Measurements from ENCODE around the gene SLC9A3.

The SLC9A3 gene

GRCh38 chr5:538271-538771 is 14.1 kb upstream of the SLC9A3 start:
- DNase-seq (ENCODE audit: low spot score): no peak

DNA sequence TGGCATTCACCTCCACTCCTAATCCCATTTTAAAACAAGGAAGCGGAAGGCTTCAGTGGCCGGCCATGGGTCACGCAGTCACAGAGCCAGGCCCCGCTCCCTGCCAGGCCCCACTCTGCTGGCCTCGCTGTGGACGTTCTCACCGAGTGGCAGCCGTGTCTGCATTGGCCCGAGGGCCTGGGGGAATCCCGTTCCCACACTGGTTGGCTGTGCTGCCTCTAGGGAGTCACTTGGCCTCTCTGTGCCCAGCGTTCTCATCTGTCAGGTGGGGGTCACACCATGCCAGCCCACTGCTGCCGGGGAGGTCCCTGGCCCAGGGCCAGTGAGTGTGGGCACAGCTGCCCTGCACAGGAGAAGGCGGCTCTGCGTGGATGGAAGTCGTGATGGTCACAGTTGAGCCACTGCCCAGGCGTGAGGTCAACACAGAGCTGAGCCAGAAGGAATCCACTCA is 13.4 kb upstream of the SLC9A3 start:
- DNase-seq (ENCODE audit: low spot score): no peak

- no peak for DNase-seq (ENCODE audit: low spot score)
These were observed 12.8 kb upstream of the SLC9A3 start for GRCh38 chr5:537098-537497.

DNA sequence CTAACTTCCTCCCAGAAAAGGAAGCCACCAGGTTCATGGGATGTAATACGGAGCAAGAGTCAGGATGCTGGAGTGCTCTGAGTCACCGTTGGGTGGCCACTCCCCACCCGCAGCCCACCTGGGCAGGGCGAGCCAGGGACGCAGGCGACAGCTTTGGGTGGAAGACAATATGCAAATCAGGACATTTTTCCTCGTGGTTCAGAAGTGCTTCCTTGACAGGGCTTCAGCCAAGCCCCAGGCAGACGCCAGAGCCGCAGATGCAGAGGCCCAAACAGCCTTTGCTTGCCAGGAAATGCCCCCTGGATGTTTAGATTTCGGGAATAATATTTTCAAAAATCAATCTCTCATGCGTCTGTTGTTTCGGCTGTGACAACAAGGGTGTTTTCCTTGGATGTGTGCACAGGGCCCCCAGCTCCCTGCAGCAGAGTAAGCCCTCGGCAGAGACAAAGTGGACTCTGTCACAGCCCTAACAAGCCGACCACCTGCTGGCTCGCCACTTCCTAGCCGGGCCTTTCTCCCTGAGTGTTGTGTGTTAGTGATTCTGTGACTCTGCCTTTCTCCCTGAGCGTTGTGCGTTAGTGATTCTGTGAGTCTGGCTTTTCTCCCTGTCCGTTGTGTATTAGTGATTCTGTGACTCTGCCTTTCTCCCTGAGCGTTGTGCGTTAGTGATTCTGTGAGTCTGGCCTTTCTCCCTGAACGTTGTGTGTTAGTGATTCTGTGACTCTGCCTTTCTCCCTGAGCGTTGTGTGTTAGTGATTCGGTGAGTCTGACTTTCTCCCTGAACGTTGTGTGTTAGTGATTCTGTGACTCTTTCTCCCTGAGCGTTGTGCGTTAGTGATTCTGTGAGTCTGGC is 11.8 kb upstream of the SLC9A3 start:
- no peak for DNase-seq (ENCODE audit: low spot score)

DNA sequence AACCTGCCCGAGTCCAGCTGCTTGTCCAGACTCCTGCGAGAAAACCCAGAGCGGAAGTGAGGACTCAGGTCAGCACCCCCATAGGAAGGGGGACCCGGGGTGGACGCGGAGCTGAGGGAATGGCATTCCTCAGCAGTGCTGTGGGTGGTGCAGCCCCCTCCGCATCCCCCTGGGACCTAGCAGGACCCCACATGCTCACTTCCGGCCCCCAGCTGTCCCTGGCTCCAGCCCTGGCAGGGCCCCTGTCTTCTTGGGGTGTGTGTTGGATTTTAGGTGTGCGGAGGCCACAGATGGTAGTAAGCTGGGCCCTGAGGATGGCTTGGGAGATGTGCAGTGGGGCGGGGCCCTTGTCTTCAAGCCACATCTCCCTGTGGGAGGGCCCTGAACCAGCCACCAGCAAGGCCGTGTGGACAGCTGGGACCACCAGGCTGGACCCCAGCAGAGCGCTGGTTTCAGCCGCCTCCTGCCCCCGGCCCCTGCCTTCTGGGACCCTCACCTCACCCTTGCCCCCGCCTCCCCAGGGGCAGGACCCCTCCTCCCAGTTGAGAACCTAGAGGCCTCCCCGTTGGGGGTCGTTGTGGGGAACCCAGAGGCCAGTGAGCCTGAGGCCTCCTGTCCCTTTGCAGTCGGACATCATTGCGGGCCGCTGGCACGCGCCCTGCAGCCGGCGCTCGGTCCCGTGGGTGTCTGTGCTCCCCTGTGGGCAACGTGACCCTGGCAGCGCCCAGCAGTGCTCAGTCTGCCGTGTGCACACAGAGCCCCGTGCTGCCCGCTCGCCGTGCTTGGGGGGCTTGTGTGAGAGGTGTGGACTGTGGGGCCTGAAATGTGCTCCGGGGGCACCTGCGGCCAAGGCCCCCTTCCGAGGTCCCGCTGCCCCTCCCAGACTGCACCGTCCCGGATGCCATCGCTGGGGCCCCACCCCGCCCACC is 10.8 kb upstream of the SLC9A3 start:
- DNase-seq (ENCODE audit: low spot score): no peak

- DNase-seq (ENCODE audit: low spot score): no peak
These were observed 9.9 kb upstream of the SLC9A3 start for GRCh38 chr5:533955-534742.

DNA sequence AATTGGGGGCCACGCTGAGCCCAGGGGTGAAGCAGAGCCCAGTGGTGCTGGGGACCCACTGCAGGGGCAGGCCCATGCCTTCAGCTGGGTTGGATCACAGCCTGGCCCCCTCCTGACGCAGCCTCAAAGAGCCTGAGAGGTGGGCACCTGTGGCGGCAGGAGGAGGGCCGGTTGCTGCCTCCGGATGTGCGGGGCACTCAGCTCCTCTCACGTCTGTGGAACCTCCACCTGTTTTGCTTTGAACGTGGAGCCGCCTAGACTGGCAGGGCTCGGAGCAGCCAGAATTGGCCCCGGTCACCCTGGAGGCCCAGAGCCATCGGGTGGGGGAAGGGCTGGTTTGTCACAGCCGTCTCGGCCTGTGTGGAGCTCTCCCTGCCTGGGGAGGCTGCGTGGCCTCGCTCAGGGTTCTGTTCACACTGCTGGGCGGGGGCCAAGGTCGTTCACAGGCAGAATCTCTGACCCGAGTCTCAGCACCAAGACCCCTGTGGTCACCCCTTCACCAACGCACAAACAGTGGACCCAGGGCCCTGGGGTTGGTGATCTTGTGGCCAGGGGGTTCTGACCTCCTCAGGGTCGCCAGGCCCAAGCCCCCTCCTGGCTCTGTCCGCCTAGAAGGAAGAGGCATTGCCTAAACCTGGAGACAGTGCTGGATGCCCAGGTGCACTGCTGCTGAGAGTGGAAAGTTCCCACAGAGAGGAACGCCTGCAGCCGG is 9.2 kb upstream of the SLC9A3 start:
- no peak for DNase-seq (ENCODE audit: low spot score)

- no peak for DNase-seq (ENCODE audit: low spot score)
These were observed 8.4 kb upstream of the SLC9A3 start for GRCh38 chr5:532521-533242.

DNA sequence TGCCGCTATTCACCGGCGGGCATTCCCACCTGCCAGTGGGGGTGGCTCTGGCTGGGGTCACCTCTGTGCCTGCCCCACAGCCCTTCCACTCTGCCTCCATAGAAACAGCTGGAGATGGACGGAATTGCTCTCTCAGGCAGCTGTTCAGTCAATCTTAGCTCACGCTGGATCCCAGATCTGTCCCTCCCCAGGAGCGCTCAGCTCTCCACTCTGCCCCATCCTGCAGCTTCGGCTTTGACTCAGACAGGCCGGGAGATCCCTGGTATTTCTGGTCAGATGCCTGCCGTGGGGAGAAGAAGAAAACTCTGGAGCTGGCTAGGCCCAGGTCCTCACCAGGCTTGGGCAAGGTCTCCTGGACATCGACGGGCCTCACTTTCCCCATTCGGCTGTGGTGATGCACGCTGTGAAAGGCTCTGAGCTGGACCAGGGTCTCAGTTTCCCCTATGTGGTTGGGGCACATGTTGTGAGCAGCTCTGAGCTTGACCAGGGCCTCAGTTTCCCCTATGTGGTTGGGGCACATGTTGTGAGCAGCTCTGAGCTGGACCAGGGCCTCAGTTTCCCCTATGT is 7.6 kb upstream of the SLC9A3 start:
- DNase-seq (ENCODE audit: low spot score): no peak

- no peak for DNase-seq (ENCODE audit: low spot score)
These were observed 7.0 kb upstream of the SLC9A3 start for GRCh38 chr5:531101-531748.

DNA sequence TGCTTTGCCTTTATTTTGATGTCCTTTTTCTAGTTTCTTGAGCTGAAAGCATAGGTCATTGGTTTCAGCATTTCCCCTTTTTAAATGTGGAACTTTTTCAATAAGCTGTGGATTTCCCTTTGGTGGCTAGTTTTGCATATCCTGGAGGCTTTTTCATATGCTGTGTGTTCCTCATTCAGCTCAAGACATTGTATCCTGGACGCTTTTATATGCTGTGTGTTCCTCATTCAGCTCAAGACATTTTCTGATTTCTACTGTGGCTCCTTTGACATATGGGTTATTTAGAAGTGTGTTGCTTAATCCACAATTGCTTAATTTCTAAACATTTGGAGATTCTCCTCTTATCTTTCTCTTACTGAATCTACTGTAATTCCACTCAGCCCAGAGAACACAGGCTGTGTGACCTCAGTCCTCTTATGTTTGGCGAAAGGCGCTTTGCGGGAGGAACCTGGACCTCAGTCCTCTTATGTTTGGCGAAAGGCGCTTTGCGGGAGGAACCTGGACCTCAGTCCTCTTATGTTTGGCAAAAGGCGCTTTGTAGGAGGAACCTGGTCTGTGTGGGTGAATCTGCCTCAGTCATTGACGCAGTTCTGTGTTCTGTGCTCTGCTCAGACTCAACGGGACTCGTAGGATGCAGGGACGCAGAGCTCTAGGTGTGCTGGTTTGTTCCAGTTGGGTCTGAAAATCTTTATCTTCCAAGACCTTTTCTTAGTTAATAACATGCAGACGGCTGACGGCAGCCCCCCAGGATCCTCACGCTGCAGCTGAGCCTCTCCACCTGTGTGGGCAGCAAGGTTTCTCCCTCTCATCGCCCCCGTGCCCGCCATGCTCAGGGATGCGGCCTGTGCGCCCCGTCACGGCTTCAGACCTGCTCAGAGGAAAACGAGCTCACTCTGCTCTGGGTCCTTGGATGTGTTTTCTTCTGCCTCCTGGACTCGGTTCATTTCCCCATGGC is 6.0 kb upstream of the SLC9A3 start:
- no peak for DNase-seq (ENCODE audit: low spot score)

DNA sequence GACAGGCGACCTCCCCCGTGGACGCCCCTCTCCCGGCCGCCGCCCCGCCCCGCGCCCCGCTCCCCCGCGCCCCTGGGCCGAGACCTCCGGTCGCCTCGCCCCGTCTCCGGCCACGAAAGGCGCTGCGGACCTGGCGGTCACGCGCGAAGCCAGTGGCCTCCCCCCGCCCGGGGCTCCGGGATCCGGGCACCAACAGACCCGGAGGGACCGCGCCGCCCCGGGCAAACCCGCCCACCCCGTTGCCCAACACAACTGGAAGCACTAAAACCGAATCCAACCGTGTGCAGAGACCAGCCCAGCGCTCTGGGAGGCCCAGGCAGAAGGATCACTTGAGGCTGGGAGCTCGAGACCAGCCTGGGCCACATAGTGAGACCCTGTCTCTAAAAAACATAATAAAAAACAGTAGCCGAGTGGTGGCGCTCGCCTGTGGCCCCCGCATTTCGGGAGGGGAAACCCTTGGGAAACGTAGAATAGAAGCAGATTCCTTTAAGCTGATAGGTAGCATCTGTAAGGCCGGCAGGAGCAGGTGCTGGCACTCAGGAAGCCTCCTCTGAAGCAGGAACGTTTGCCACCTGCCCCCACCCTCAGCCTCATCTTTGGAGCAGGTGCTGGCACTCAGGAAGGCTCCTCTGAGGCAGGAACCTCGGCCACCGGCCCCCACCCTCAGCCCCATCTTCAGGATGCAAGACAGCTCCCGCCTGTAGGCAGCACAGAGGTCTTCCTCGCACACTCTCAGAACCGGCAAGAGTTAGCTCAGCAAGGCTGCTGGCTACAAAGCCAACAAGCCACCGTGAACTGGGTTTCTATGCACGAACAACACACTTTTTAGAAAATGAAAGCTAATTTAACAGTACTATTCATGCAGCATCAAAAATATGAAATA is 4.6 kb upstream of the SLC9A3 start:
- DNase-seq (ENCODE audit: low spot score): no peak

- DNase-seq (ENCODE audit: low spot score): no peak
These were observed 3.7 kb upstream of the SLC9A3 start for GRCh38 chr5:527646-528628.

GRCh38 chr5:526456-527088 is 2.3 kb upstream of the SLC9A3 start:
- no peak for DNase-seq (ENCODE audit: low spot score)

- DNase-seq (ENCODE audit: low spot score): no peak
These were observed 1.7 kb upstream of the SLC9A3 start for GRCh38 chr5:525916-526315.

Measured in LoVo (cell line).